ENCODE measurements around the gene ST8SIA5. TPM values are rescaled to one million over a fixed set of nuclear protein-coding genes. Genes with fewer than 3 reads are reported as not detected.
A peak's percentile ranks its signal among the peaks of the same experiment; 100 is the strongest.

Gene ST8SIA5
- polyA plus RNA-seq, 1 of the 3 experiments (the other 2 are of a cell fraction): 0.08 TPM

- Histone ChIP-seq H3K79me2 (ENCODE audit: insufficient read depth) (no peaks in the 10 kb centered on the region), H3K4me1 (ENCODE audit: control insufficient read depth in 1 of 2, insufficient read depth in 2 of 2, low read depth in 1 of 2, low read length in 1 of 2) (peaks cover 0 to 34% of the 10 kb centered on the region in 2 experiments; a peak in 2 of 4 replicates), H3K4me3 (ENCODE audit: low read depth in 2 of 2, low read length in 1 of 2) (no peak overlapping the region), H3K9me2 (no peaks in the 10 kb centered on the region), H3F3A (replicated peaks; ENCODE audit: insufficient read depth) (no peaks in the 10 kb centered on the region), H3K4me2 (no peak overlapping the region), H2AFZ (ENCODE audit: low read depth) (no peak overlapping the region), H3K36me3 (replicated peaks in 1 of 2; ENCODE audit: control insufficient read depth in 1 of 2, insufficient read depth in 2 of 2, low read length in 1 of 2) (no peaks in the 10 kb centered on the region), H3K9me3 (no peaks in the 10 kb centered on the region), H4K20me1 (ENCODE audit: insufficient read depth) (no peaks in the 10 kb centered on the region), H3K27ac (ENCODE audit: low read depth in 2 of 2, low read length in 1 of 2) (no peak overlapping the region), H3K27me3 (ENCODE audit: insufficient read depth) (no peaks in the 10 kb centered on the region), H3K9ac (no peak overlapping the region)
- peak; percentile 18 for DNase-seq
- TF ChIP-seq MXI1 (IDR thresholded peaks at IDR 0.05; ENCODE audit: low read depth, low read length): no peak
- TF ChIP-seq GABPA (IDR thresholded peaks at IDR 0.05; ENCODE audit: low read depth): no peak
- TF ChIP-seq SMC3 (IDR thresholded peaks at IDR 0.05; ENCODE audit: low read depth, low read length): no peak
- no peak for TF ChIP-seq USF1 (IDR thresholded peaks at IDR 0.05; ENCODE audit: borderline replicate concordance, low read depth)
- TF ChIP-seq FOXM1 (IDR thresholded peaks at IDR 0.05; ENCODE audit: low read depth): no peak
- TF ChIP-seq FOSL2 (IDR thresholded peaks at IDR 0.05; ENCODE audit: borderline replicate concordance, low read depth): no peak
- no peak for TF ChIP-seq YY1 (IDR thresholded peaks at IDR 0.05; ENCODE audit: low read depth)
- CTCF ChIA-PET: interaction anchor here (1.5 to 3.1 kb wide), 2 partner anchors 31 to 346 kb away, joined by 7 to 18 read pairs; no protein-coding TSS in a partner anchor
- POLR2A ChIA-PET: no interaction called here
- WGBS (ENCODE audit: low lambda C conversion rate): 18% methylated on average over 2 of the region's 2 CpGs
These were observed 129.7 kb downstream of the ST8SIA5 start for GRCh38 chr18:46627136-46627535.

- Histone ChIP-seq H3K9ac (no peak overlapping the region), H3K9me2 (no peaks in the 10 kb centered on the region), H3K79me2 (ENCODE audit: insufficient read depth) (no peaks in the 10 kb centered on the region), H3K4me2 (no peak overlapping the region), H3K4me1 (ENCODE audit: control insufficient read depth in 1 of 2, insufficient read depth in 2 of 2, low read depth in 1 of 2, low read length in 1 of 2) (peaks cover 0 to 38% of the 10 kb centered on the region in 2 experiments; a peak in 2 of 4 replicates), H4K20me1 (ENCODE audit: insufficient read depth) (no peaks in the 10 kb centered on the region), H3K4me3 (ENCODE audit: low read depth in 2 of 2, low read length in 1 of 2) (no peak overlapping the region), H3K27ac (ENCODE audit: low read depth in 2 of 2, low read length in 1 of 2) (no peak overlapping the region), H3K36me3 (replicated peaks in 1 of 2; ENCODE audit: control insufficient read depth in 1 of 2, insufficient read depth in 2 of 2, low read length in 1 of 2) (no peaks in the 10 kb centered on the region), H3K27me3 (ENCODE audit: insufficient read depth) (no peaks in the 10 kb centered on the region), H3K9me3 (no peaks in the 10 kb centered on the region), H3F3A (replicated peaks; ENCODE audit: insufficient read depth) (no peaks in the 10 kb centered on the region), H2AFZ (ENCODE audit: low read depth) (no peak overlapping the region)
- WGBS (ENCODE audit: low lambda C conversion rate): 56% methylated on average over 5 of the region's 5 CpGs
- POLR2A ChIA-PET: interaction anchor here (0.6 kb wide), 1 partner anchor 376 kb away, joined by 3 read pairs; no protein-coding TSS in a partner anchor
- no peak for DNase-seq
- CTCF ChIA-PET: interaction anchor here (1.3 to 5.2 kb wide), 3 partner anchors 33 to 451 kb away, joined by 5 to 80 read pairs (median 33); a partner anchor contains a TSS
- TF ChIP-seq FOXM1 (IDR thresholded peaks at IDR 0.05; ENCODE audit: low read depth) (no peak), MEF2A (IDR thresholded peaks at IDR 0.05; ENCODE audit: borderline replicate concordance, low read depth) (no peak), FOSL2 (IDR thresholded peaks at IDR 0.05; ENCODE audit: borderline replicate concordance, low read depth) (no peak), GABPA (IDR thresholded peaks at IDR 0.05; ENCODE audit: low read depth) (no peak), TAF1 (IDR thresholded peaks at IDR 0.05; ENCODE audit: borderline replicate concordance, low read depth, low read length) (no peak), JUND (IDR thresholded peaks at IDR 0.05) (no peak), CHD2 (IDR thresholded peaks at IDR 0.05; ENCODE audit: low read length, partially characterized antibody) (no peak), NRF1 (IDR thresholded peaks at IDR 0.05; ENCODE audit: low read depth, low read length) (no peak), RAD21 (IDR thresholded peaks at IDR 0.05; ENCODE audit: low read length) (no peak), SIN3A (IDR thresholded peaks at IDR 0.05; ENCODE audit: borderline replicate concordance, low read depth, low read length) (no peak), EZH2phosphoT487 (IDR thresholded peaks at IDR 0.05; ENCODE audit: borderline replicate concordance, low read depth) (no peak), IRF3 (IDR thresholded peaks at IDR 0.05; ENCODE audit: low read depth, low read length) (no peak), MAX (IDR thresholded peaks at IDR 0.05; ENCODE audit: low read depth) (no peak), PBX3 (IDR thresholded peaks at IDR 0.05) (no peak), RCOR1 (IDR thresholded peaks at IDR 0.05; ENCODE audit: low read length) (no peak), EP300 (IDR thresholded peaks at IDR 0.05; ENCODE audit: borderline replicate concordance in 1 of 2, low read depth in 1 of 2, low read length in 1 of 2) (no peak), RFX5 (IDR thresholded peaks at IDR 0.05; ENCODE audit: low read length) (no peak)
These were observed 131.8 kb downstream of the ST8SIA5 start for GRCh38 chr18:46625069-46625468.

All from SK-N-SH (cell line).